ENCODE results near the gene SIRT1. TPM values are rescaled to one million over a fixed set of nuclear protein-coding genes. Genes with fewer than 3 reads are reported as not detected.

The SIRT1 gene
- total and polyA plus RNA-seq, 2 of the 8 experiments (the other 6 are each of a cell fraction or from before 2014, with no cell fraction given), result 22.6 to 70.9 TPM

GRCh38 chr10:67853512-67853911, 30.9 kb upstream of the SIRT1 start:
- Histone ChIP-seq H3K18ac (ENCODE audit: extremely low read depth, low read length) (no peak overlapping the region), H4K5ac (ENCODE audit: insufficient read length, low read depth, low read length) (no peak overlapping the region), H3K79me2 (ENCODE audit: control insufficient read depth in 1 of 2, insufficient read depth in 2 of 2, low read length in 2 of 2) (no peaks in the 10 kb centered on the region; a peak in 1 of 4 replicates), H3K27me3 (replicated peaks in 1 of 4; ENCODE audit: control insufficient read depth in 3 of 4, extremely low read depth in 1 of 4, insufficient read depth in 3 of 4, low read length in 3 of 4) (no peaks in the 10 kb centered on the region), H2BK12ac (ENCODE audit: low read depth, low read length) (no peak overlapping the region; the same call in 1 of the 2 replicates), H3K23ac (ENCODE audit: insufficient read length) (no peak overlapping the region), H3K4ac (replicated peaks; ENCODE audit: insufficient read length, low read depth, low read length) (no peak overlapping the region), H4K91ac (replicated peaks; ENCODE audit: insufficient read length, low read length) (no peak overlapping the region), H2BK20ac (ENCODE audit: low read length) (no peak overlapping the region), H3K23me2 (ENCODE audit: low read depth, low read length) (peaks cover 2% of the 10 kb centered on the region; the same call in 1 of the 2 replicates), H4K8ac (ENCODE audit: extremely low read depth, insufficient read depth, low read length) (no peak overlapping the region), H2AK5ac (ENCODE audit: low read depth, low read length) (no peak overlapping the region), H3K4me1 (replicated peaks in 1 of 4; ENCODE audit: control insufficient read depth in 3 of 4, insufficient read depth in 4 of 4, low read length in 3 of 4) (no peaks in the 10 kb centered on the region), H3K56ac (replicated peaks; ENCODE audit: insufficient read length, low read depth, low read length) (no peak overlapping the region), H3K36me3 (ENCODE audit: control insufficient read depth in 2 of 4, insufficient read depth in 4 of 4, low read length in 3 of 4) (no peaks in the 10 kb centered on the region), H2BK5ac (ENCODE audit: low read depth, low read length) (no peak overlapping the region), H2BK120ac (replicated peaks; ENCODE audit: low read depth, low read length) (no peak overlapping the region), H3K9me3 (ENCODE audit: insufficient read depth in 2 of 2, low read depth in 1 of 2, low read length in 1 of 2) (no peaks in the 10 kb centered on the region), H3K27ac (ENCODE audit: low read depth, low read length) (no peak overlapping the region), H3K9ac (replicated peaks in 1 of 4; ENCODE audit: extremely low read depth in 1 of 4, low read depth in 3 of 4, low read length in 3 of 4) (no peak overlapping the region), H4K20me1 (replicated peaks in 1 of 2; ENCODE audit: control insufficient read depth in 1 of 2, insufficient read depth in 2 of 2, low read length in 2 of 2) (no peaks in the 10 kb centered on the region), H2AFZ (ENCODE audit: low read length) (no peak overlapping the region), H3K14ac (ENCODE audit: insufficient read length) (no peak overlapping the region), H2BK15ac (ENCODE audit: low read length) (no peak overlapping the region), H3K4me3 (ENCODE audit: extremely low read depth in 1 of 4, insufficient read depth in 2 of 4, low read depth in 3 of 4, low read length in 4 of 4) (no peak overlapping the region), H3K79me1 (ENCODE audit: low read depth, low read length) (no peaks in the 10 kb centered on the region), H3K4me2 (ENCODE audit: insufficient read depth in 1 of 2, low read depth in 2 of 2, low read length in 2 of 2) (no peak overlapping the region)
- ChIA-PET POLR2A (ENCODE audit: partially characterized antibody) (interaction anchor here (1.0 kb wide), 1 partner anchor 8 kb away, joined by 3 read pairs; no protein-coding TSS in a partner anchor), CTCF (ENCODE audit: partially characterized antibody) (interaction anchor here (1.2 kb wide), 1 partner anchor 65 kb away, joined by 5 read pairs; no protein-coding TSS in a partner anchor)
- no peak for DNase-seq (ENCODE audit: low read depth in 1 of 2, low spot score in 2 of 2)
- no peak for FAIRE-seq
- WGBS, 2 experiments (ENCODE audit: extremely low coverage in 1 of 2, insufficient coverage in 1 of 2, insufficient read length in 1 of 2, insufficient replicate concordance in 2 of 2, low coverage in 1 of 2, low lambda C conversion rate in 2 of 2, missing lambda C conversion rate in 1 of 2), result 90% methylated on average over 3 of the region's 3 CpGs; no CpG with 5 or more reads in 1 of the 2 experiments
- TF ChIP-seq EP300 (IDR thresholded peaks at IDR 0.05; ENCODE audit: borderline replicate concordance in 1 of 2, low read depth in 2 of 2, low read length in 2 of 2) (no peak), SP2 (IDR thresholded peaks at IDR 0.05; ENCODE audit: low read length) (no peak), E2F6 (IDR thresholded peaks at IDR 0.05) (no peak), SAP30 (IDR thresholded peaks at IDR 0.05; ENCODE audit: insufficient read depth, insufficient replicate concordance, low read length) (no peak), CTBP2 (IDR thresholded peaks at IDR 0.05; ENCODE audit: borderline replicate concordance, insufficient read depth, insufficient read length, low read length) (no peak)
- TF ChIP-seq, protein P1, sequence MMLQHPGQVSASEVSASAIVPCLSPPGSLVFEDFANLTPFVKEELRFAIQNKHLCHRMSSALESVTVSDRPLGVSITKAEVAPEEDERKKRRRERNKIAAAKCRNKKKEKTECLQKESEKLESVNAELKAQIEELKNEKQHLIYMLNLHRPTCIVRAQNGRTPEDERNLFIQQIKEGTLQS (IDR thresholded peaks at IDR 0.05; ENCODE audit: insufficient read depth, low read depth, low read length), result no peak
- TF ChIP-seq, protein P2, sequence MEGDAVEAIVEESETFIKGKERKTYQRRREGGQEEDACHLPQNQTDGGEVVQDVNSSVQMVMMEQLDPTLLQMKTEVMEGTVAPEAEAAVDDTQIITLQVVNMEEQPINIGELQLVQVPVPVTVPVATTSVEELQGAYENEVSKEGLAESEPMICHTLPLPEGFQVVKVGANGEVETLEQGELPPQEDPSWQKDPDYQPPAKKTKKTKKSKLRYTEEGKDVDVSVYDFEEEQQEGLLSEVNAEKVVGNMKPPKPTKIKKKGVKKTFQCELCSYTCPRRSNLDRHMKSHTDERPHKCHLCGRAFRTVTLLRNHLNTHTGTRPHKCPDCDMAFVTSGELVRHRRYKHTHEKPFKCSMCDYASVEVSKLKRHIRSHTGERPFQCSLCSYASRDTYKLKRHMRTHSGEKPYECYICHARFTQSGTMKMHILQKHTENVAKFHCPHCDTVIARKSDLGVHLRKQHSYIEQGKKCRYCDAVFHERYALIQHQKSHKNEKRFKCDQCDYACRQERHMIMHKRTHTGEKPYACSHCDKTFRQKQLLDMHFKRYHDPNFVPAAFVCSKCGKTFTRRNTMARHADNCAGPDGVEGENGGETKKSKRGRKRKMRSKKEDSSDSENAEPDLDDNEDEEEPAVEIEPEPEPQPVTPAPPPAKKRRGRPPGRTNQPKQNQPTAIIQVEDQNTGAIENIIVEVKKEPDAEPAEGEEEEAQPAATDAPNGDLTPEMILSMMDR (IDR thresholded peaks at IDR 0.05; ENCODE audit: control extremely low read depth in 1 of 3, insufficient read depth in 1 of 3, low read depth in 1 of 3, low read length in 3 of 3), result no peak
- TF ChIP-seq, protein P3, sequence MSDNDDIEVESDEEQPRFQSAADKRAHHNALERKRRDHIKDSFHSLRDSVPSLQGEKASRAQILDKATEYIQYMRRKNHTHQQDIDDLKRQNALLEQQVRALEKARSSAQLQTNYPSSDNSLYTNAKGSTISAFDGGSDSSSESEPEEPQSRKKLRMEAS (IDR thresholded peaks at IDR 0.05), result no peak

Measured in H1 (cell line).